ENCODE measurements around the gene PTPRZ1.

Gene PTPRZ1

DNA sequence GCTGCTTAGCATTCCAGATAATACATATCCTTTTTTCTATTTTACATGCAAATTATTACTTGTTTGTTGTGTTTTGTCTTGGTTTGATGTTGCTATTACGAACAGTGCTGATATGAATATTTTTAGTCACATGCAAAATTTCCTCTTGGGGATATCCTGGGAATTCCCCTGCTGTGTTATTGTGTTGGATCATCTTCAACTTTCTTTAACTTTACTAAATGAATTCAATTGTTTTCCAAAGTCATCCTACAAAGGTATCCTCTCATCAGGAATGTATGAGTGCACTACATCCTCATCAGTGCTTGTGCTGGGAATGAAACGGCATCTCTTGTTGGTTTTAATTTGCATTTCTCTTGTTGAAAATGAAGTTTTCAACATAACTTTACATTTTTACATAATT is 184.0 kb downstream of the PTPRZ1 start:
- no peak for FAIRE-seq

DNA sequence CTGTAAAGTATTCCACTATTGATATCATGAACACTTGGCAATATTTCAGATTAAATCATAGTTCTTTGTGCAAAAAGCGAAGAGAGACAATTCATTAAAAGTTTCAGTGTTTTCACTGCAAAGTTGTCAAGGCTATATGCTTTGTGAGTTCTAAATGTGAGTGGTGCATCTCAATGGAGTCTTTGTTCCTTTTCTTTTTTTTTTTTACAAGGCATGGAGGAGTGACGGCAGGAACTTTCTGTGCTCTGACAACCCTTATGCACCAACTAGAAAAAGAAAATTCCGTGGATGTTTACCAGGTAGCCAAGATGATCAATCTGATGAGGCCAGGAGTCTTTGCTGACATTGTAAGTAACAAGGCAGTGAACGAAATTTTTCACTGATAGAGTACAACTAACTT is 186.6 kb downstream of the PTPRZ1 start:
- FAIRE-seq: no peak

DNA sequence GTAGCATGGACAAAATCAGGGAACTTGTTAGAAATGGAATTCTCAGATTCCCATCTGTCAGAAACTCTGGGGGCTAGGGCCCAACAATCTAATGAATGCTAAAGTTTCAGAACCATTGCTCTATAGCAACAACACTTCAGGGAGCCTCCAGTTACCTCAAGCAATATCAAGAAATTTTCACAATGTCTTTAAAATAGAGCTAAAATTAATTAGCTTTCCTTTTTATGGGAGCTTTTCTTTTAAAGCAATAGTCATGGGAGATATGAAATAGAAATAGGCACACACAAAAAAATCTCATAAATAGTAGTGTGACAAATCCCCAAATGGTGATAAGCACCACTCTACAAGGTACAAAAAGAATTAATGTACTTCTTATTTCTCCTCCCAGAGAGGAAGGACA is 190.2 kb downstream of the PTPRZ1 start:
- no peak for FAIRE-seq

DNA sequence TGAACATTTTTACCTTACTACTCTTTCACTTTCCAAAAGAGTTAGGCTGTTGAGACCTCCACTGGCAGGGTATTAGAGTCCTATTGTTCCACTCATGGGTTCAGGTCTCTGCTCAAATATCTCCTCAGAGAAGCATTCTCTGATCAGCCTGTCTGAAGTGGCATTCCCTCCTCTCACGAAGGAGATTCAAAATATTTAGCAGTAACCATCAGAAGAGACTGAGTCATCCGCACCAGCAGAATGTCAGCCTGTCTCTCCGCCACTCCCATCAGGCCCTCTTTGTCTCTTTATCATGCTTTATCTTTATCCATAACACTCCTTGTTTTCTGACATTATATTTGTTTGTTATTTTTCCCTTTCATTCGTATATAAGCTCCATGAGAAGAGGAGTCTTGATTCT is 192.0 kb downstream of the PTPRZ1 start:
- FAIRE-seq: no peak

DNA sequence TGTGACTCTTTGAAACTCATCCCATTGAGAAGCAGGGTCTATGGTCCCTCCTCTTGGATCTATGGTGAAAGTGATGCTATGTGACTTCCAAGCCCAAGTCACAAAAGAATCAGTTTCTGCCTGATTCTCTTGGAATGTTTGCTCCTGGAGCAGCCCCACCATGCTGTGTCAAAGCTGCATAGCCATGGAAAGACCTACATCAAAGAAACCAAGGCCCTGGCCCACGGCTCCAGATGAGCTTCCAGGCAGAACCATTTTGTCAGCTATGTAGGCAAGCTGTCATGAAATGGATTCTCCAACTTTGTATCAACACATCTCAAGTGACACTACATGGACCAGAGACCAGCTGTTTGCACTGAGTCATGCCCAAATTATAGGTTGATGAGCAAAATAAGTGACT is 194.1 kb downstream of the PTPRZ1 start:
- no peak for FAIRE-seq

DNA sequence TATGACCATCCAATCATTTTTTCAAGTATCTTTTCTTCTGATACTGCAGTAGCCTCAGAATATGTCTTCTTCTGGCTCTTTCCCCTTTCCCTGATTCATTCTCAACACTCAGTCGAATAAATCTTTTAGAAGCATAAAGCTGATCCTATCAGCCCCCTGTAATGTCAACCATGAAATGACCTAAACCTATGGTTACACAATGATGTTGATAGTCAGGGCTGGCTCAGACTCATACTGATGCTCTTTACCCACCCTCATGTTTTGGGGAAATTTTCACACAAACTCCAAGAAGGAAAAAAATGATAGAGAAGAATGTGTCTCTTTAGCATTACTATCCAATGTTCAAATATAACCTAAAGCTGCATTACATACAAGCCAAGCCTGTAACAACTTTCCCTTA is 195.1 kb downstream of the PTPRZ1 start:
- FAIRE-seq: no peak

DNA sequence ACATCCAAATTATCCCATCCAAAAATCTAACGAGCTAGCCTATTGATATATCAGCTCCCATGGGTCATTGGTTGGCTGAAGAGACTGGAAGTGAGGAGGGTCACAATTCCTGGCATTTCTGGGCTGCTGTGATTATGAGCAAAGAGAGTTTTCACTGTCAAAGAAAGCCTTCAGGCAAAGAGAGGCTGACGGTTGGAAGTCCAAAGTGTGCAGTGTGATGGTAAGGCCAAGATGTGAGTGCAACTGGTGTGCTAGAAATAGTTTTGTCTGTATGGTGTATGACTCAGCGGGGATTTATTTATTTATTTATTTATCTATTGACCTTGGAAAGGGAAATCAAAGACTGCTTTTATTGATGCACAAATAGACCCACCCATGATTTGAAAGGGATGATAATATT is 196.0 kb downstream of the PTPRZ1 start:
- no peak for FAIRE-seq

DNA sequence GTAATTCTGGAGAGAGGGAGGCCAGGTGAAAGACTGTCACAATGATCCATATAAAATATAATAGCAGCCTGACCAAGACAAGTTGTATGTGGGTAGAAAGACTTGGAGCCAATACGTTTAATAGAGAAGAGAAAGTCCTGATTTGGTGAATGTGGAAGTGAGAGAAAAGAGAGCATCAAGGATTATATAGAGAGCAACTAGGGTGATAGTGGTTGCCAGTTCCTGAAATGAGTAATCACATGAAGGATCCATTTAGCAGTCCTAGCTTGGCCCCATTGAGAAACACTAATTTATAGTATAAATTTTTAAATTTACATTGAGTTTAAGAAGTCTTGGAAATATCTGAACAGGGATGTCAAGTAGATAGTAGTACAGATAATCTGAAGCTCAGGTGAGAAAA is 197.1 kb downstream of the PTPRZ1 start:
- no peak for FAIRE-seq

DNA sequence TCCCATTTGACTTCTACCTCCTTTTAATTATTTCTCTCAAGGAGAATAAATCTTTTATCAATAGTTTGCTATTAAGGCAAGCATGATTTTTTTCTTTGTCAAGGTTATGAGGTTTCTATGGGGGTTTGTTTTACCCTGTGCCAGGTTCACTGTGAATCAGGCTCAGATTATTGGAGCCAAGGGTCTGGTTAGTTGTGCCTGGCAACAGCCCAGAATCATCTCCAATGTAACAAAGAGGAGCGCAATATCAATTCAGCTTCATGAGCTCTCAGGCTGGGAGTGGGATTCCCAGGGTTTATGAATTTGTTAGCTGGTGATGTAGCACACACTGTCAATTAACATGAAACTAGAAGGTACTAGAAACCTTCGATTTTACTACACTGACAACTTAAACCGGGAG is 197.9 kb downstream of the PTPRZ1 start:
- no peak for FAIRE-seq

DNA sequence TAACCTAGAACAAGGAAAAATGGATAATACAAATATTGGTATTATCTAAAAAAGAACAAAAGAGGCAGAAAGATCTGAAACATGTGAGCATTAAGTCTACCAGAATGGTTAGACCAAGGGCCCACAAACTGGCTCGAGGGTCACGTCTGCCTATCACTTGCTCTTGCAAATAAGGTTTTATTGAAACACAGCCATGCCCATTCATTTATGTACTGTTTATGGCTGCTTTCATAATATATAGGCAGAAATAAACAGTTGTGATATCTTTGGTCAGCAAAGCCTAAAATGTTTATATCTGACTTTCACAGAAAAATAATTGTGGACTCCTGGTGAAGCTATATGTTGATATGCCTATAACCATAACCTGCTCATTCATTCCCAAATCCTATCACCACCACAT is 199.3 kb downstream of the PTPRZ1 start:
- FAIRE-seq: no peak

DNA sequence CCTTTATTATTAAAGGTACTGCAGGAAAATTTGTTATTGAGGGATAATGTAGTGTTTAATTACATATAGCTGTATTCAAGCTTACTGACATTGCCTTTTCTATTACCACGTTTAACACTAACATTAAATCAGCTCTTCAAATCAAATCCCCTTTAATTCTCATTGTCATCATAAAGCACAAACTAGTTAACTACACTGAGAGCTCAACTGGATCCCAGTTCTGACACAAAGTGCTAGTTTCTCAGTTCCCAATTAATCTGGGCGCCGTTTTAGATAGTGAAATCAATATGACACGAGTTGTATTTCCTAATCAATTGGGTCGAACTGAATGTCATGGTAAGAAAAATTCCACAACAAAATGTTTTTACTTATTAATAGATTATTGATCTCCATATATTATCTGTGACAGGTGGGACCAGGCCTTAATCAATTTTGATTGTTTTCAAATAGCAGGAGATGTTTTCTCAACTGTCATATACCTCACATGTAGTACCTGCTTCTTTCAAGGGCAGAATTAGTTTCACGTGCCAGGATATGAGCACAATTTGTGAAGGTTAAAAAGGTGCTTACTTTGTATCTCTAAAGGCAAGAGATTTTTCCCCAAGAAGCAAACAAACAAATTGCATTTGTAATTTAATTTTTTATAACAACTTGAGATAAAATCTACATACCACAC is 200.1 kb downstream of the PTPRZ1 start:
- no peak for FAIRE-seq

DNA sequence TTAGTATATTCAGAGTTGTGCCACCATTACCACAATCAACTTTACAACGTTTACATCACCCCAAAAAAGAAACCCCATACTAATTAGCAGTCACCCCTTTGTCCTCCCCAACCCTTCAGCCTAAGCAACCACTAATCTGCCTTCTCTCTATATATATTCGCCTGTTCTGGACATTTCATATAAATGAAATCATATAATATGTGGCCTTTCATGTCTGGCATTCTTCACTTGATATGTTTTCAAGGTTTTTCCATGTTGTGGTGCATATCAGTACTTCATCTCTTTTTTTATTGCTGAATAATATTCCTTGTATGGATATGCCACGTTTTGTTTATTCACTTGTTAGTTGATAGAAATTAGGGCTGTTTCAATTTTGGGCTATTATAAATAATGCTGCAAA is 200.7 kb downstream of the PTPRZ1 start:
- no peak for FAIRE-seq

DNA sequence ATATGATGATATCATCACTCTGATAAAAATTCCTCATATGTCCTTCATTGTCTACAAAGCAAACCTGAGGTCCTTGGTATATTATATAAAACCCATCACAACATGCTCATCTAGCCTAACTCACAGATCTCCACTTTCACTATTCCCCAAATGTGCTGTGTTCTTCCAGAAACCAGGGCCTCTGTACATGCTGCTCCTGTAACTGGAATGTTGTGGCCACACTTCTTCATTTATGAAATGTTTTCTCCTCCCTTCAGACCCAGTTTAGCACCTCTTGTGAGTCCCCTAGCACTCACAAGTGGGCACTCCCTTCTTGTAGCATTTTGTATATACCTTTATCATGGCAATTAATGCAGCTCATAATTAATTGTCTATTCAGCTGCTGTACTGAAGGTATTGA is 209.2 kb downstream of the PTPRZ1 start:
- FAIRE-seq: no peak

DNA sequence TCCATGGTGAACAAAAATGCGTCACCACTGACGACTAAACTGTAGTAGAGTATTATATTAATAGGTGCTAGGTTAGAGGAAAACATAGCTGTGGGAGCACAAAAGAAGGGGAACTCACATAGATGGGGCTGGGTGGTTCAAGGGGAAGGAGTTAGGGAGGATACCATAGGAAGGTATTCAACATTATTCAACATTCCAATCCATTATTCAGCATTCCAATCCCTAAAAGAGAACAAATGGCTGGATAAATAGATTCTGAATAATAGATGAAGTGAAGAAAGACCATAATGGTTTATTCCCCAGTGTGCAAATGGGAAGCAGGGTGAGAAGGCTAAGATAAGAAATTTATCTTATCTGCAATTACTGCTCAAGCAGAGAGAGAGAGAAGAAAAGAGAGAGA is 209.7 kb downstream of the PTPRZ1 start:
- FAIRE-seq: no peak

DNA sequence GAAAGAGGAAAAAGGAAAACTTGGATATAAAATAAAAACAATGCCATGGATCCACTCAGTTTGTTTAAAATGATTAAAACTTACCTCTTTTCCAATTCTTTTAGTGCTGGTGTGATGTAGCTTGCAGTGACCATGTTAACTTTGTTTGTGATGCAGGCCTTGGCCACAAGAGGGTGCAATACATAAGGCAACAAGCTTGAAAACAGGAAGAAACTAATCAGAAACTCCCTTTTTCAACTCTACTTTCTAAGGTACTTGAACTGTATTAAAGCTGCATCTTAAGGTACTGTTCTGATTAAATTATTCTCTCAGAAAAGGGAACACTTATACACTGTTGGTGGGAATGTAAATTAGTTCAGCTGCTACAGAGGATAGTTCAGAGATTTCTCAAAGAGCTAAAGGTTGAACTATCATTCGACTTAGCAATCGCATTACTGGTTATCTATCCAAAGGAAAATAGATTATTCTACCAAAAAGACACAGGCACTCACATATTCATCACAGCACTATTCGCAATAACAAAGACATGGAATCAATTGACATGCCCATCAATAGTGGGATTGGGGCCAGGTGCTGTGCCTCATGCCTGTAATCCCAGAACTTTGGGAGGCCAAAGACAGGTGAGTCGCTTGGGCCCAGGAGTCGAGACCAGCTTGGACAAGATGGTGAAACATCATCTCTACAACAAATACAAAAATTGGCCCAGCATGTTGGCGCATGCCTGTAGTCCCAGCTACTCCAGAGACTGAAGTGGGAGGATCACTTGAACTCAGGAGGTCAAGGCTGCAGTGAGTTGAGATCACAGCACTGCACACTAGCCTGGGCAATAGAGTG is 220.2 kb downstream of the PTPRZ1 start:
- peak; percentile 26 for FAIRE-seq

DNA sequence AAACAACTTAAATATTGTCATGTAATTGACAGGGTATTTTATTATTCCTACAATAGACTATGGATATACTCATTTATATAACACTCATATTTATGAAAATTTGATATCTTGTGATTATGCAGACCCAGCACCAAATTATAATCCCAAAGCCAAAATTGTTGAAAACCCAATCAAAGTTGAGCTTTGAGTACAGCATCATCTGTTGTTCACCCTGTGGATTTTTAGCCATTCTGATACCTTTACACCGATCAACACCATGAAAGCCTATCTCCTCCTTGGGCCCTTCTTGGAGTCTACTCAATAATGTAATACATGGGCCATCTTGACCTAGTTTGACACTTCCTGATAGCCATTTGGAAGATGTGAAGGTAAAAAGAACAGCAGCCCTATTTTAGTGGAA is 221.6 kb downstream of the PTPRZ1 start:
- FAIRE-seq: no peak

DNA sequence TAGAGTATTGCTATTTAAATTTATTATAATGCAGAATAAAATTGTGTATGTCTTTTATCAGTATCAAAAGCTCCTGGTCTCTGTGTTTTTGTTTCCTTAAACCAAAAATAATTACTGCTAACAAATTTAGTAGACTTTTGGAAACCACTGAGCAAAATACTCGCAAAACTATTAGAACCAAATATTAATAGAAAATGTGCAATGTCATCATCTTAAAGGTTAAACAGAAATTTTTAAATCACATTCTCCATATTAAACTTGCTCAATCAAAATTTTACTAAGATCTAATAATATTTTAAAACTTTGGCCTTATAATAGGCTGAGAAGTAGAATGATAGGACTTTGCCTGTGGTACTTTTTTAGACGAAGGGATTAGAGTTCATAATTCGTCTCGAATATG is 222.7 kb downstream of the PTPRZ1 start:
- FAIRE-seq: no peak

DNA sequence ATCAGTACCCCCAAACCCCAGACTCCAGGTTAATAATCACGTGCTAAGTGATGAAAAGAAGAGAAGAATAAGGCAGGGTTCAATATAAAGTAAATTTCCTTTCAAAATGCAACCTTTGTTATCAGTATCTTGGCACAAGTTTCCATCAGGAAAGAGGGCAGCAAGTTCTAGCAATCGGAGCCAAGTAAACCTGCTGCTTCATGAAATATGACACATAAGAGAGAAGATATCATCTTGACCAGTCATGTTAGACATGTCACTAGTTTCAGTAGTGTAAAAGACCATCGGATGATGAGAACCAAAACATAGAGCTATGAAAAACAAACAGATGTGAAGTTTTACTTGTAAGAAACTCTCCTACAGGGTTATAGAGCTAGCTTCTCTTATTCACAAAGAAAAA is 227.1 kb downstream of the PTPRZ1 start:
- no peak for FAIRE-seq

DNA sequence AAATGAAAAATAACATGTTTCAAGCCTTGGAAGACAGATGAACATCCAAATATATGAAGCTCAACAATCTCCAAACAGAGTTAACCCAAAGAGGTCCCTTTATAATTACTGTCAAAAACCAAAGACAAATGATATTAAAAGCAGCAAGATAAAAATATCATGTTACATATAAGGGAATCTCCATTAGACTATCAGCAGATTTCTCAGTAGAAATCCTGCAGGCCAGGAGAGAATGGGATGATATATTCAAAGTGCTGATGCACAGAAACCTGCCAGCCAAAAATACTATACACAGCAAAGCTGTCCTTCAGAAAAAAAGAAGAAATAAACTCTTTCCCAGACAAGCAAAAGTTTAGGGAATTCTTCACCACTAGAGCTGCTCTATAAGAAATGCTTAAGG is 230.1 kb downstream of the PTPRZ1 start:
- no peak for FAIRE-seq
